ENCODE results near the gene DENND4C.
"Not testable (repeated sequence)": the region's sequence is repeated elsewhere in the genome, so short reads cannot be mapped to it uniquely, and the experiment has no call there.

DENND4C gene

DNA sequence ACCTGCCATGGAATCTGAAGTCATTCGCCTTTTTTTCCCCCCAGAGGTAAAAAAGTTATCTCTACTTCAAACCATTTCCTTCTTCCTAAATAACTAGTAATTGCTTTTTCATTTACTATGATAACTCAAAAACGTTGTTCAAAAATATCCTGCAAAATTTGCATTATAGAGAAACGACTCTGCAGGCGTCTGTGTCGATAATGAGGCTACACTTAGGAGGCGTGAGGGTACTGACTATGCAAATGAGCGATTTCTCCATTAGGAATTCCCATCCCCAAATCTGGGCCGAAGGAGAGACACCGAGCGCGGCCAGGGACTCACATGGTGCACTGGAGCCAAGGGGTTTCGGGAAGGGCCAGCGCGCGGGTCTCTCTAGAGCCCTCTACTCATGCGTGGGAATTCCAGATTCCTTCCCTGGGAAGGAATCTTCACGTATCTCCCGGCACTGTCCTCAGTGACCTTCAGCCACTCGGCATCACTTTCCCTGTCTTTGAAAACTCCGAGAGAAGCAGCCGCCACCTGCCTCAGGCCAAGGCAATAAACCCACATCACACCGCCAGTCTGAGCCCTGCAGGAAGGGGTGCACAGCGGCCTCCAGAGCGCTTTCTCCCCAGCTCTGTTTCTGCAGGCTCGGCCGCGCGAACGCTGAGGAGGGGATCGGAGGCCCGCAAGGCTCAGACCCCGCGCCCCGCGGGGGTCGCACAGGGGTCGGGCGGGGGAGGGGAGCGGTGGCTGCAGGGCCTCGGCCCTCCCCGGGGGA lies 718 bp upstream of the DENND4C start:
- peak; percentile 51 for DNase-seq

DNA sequence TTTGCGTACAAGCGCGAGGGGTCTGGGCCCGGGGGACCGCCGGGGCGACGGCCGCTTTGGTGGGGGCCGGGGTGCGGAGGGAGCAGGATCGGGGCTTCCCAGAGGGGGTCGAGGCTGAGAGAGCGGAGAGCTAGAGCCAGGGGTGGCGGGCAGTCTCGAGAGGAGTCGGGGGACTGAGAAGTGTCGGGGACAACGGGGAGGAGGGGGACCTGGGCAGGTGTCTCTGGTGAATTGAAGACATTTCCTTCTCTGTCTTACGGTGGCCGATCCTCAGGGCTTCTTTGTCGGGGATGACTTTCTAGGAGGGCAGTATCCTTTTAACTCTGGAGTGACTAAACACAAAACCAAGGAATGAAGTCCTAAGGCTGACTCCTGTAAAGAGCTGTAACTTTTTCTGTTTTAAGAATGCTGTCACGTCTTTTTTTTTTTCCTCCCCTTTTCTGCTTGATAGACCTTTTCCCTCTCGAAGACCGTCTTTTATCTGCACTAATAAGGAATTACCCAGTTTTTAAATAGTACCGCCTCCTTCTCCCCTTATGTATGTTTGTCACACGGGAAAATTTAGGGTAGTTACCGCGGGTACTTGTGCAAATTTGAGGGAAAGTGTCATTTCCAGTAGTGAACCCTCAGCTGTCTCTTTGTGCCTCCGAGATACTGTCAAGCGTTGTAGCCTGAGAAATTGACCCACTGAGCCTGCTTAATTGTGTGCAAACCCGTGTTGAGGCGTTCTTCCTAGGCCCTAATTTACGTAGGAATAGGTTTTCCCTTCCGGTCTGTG lies 822 bp downstream of the DENND4C start:
- DNase-seq = no peak

DNA sequence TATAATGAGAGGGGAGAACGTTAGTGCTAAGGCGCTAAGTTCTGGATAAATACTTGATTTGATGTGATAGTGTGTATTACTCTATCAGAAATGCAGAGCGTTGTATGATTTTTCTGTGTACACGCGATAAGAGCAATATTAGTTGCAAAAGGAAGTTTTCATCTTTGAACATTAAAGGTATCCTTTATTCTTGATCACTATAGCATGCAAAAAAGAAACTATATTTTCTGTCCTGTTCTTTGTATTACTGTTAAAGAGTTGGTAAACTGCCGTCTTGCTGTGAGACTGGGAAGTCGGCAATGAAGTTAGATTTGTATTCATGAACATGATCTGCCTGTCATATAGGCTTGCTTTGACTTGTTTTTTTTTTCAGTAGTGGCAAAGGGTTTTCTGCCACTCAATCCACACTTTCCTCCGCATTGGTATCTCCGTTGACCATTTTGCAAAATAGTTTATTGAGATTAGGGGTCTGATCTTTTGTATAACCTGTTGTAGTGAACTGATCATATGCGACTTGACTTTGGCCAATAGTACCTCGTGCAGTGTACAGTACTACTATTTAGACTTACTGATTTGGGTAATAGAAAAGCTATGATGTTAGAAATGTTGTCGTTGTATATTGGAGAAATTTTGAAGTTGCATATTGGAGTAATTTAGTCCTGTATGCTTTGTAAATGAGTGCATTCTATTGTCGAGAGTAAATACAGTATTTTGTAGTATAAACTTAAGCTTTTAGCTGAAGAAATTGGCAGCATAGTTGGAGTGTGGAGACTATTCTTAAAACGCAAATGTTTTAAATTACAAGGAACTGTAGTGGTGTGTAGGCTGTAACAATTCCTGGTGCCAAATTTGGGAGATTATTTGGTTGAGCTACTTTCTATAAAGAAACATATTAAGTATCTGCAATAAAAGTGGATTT lies 1.7 kb downstream of the DENND4C start:
- no peak for DNase-seq

DNA sequence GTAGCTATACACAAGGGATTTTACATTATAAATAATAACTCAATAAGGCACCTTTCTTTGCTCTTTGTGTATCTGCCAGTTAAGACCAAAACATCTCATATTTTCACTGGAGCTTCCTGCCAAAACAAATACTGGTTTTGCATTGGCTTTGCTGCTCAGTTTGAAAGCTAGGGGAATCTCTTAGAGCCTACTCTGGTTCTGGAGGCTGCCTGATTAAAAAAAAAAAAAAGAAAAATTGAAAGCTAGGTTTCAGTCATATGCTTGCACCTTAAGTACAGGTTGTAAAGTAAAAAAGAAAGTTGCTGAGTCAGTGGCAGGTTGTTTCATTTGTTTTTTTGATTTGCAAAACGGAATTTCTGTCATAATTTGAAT lies 2.3 kb downstream of the DENND4C start:
- no peak for DNase-seq

DNA sequence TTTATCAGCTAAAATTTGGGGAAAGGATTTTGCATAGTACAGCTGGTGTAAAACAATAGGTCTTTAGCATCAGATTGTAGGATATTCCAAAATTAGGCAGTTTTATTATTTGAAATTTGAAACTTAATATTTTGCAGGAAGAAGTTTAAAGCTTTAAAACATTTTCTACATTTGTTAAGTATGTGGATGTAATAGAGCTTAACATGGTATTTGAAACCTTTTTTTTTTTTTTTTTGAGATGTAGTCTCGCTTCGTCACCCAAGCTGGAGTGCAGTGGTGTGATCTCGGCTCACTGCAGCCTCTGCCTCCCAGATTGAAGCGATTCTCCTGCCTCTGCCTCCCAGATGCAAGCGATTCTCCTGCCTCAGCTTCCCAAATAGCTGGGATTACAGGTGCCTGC lies 2.9 kb downstream of the DENND4C start:
- DNase-seq = no peak

DNA sequence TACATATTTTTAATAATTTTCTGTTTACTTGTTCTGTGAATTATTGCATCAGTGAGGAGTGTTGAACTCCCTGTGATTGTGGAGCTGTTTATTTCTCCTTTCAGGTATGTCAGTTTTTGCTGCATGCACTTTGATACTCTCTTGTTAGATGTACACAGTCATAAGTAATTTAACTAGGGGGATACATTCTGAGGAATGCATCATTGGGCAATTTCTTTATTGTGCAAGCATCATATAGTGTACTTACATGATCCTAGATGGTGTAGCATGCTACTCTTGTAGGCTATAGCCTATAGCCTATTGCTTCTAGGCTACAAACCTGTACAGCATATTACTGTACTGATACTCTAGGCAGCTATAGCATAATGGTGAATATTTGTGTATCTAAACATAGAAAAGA lies 9.5 kb downstream of the DENND4C start:
- no peak for DNase-seq

DNA sequence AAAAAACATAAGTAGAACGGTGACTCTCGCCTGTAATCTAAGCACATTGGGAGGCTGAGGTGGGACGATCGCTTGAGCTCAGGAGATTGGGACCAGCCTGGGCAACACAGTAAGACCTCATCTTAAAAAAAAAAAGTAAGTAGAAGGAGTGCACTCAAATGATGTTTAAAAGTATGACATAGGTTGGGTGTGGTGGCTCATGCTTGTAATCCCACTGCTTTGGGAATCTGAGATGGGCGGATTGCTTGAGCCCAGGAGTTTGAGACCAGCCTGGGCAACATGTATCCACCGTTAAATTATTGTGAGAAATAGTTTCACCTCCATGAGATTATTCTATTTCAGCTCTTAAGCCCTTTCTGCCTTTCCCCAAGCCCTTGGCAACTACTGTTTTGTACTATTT lies 11.2 kb downstream of the DENND4C start:
- DNase-seq = no peak

DNA sequence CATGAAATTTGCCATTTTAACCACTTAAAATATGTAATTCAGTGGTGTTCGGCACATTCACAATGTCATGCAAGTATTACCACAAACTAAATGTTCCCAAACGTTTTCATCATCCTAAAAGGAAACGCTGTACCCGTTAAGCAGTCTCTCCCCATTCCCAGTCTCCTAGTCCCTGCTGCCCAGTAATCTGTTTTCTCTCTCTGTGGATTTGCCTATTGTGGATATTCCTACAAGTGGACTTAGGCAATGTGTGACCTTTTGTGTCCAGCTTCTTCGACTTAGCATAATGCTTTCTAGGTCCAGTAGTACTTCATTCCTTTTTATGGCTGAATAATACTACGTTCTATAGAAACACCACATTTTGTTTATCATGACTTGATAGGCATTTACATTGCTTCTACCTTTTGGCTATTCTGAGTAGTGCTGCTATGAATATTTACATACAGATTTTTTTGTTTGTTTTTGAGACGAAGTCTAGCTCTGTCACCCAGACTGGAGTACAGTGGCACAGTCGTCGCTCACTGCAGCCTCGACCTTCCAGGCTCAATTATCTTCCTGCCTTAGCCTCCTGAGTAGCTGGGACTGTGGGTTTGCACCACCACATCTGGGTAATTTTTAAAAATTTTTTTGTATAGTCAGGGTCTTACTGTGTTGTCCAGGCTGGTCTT lies 13.0 kb downstream of the DENND4C start:
- DNase-seq = no peak

DNA sequence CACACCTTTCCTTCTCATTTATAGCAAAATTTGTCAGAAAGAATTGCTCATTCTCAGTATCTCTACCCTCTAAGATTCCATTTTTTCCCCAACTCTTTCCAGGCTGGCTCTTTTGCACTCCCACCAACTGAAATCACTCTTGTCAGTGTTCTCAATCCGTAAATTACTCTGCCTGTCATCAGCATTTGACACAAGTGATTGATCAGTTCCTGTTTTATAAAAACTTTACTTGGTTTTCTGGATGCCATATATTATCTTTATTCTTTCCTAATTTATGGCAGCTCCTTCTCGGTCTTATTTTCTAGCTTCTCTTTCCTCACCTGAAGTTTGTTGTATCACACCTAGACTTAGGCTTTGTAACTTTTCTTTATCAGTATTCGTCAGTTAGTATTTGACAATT lies 16.4 kb downstream of the DENND4C start:
- no peak for DNase-seq

DNA sequence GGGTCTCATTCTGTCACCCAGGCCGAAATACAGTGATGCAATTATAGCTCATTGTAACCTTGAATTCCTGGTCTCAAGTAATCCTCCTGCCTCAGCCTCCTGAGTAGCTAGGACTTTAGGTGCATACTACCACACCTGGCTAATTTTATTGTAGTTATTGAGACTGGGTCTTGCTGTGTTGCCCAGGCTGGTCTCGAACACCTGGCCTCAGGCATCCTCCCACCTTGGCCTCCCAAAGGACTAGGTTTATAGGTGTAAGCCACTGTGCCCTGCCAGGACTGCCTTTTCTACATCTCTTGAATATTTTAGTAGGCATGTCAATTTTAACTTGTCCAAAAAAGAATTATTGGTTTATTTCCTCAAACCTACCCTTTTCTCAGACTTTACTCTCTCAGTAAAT lies 16.9 kb downstream of the DENND4C start:
- DNase-seq = no peak

DNA sequence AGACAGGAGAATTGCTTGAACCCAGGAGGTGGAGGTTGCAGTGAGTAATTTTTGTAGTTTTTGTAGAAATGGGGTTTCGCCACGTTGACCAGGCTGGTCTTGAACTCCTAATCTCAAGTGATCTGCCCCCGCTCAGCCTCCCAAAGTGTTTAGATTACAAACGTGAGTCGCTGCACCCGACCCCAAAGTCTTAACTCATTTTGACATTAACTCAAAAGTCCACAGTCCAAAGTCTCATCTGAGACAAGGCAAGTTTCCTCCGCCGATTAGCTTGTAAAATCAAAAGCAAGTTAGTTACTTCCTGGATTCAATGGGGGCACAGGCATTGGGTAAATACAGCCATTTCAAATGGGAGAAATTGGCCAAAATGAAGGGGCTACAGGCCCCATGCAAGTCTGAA lies 19.9 kb downstream of the DENND4C start:
- DNase-seq = not testable (repeated sequence)

DNA sequence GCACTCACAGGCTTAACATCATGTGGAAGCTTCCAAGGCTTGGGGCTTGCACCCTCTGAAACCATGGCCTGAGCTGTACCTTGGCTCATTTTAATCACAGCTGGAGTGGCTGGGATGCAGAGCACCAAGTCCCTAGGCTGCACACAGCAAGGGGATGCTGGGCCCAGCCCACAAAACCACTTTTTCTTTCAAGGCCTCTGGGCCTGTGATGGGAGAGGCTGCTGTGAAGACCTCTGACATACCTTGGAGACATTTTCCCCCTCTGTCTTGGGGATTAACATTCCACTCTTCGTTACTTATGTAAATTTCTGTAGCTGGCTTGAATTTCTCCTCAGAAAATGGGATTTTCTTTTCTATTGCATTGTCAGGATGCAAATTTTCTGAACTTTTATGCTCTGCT lies 20.7 kb downstream of the DENND4C start:
- not testable (repeated sequence) for DNase-seq

DNA sequence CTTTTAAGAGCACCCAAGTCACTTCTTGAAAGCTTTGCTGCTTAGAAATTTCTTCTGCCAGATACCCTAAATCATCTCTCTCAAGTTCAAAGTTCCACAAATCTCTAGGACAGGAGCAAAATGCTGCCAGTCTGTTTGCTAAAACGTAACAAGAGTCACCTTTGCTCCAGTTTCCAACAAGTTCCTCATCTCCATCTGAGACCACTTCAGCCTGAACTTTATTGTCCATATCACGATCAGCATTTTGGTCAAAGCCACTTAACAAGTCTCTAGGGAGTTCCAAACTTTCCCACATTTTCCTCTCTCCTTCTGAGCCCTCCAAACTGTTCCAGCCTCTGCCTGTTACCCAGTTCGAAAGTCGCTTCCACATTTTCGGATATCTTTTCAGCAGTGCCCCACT lies 21.1 kb downstream of the DENND4C start:
- DNase-seq = not testable (repeated sequence)

DNA sequence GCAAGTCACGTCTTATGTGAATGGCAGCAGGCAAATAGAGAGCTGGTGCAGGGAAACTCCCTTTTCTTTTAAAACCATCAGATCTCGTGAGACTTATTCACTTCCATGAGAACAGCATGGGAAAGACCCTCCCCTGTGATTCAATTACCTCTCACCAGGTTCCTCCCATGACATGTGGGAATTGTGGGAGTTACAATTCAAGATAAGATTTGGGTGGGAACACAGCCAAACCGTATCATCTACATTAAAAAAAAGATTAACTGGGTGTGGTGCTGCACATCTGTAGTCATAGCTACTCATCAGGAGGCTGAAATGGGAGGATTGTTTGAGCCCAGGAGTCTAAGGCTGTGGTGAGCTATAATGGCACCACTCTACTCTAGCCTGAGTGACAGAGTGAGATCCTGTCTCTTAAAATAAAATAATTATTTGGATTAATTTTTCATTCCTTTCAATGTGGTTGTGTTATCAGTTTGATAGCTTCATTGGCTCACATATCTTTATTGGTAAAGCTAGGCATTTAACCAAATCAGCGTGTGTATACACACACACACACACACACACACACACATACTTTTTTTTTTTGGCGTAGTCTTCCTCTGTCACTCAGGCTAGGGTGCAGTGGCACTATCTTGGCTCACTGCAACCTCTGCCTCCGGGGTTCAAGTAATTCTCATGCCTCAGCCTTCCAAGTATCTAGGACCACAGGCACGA lies 21.8 kb downstream of the DENND4C start:
- DNase-seq = no peak

DNA sequence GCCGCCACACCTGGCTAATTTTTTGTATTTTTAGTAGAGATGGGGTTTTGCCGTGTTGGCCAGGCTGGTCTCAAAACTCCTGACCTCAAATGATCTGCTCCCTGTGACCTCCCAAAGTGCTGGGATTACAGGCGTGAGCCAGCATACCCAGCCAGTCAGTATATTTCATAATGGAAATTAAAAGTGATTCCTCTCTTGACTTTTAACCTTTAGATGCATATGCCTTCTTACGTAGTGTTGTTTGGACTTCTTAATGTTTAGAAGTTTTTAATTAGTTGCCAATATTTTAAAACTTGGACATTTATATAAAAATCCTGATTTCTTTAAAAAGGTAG lies 22.4 kb downstream of the DENND4C start:
- DNase-seq = no peak

DNA sequence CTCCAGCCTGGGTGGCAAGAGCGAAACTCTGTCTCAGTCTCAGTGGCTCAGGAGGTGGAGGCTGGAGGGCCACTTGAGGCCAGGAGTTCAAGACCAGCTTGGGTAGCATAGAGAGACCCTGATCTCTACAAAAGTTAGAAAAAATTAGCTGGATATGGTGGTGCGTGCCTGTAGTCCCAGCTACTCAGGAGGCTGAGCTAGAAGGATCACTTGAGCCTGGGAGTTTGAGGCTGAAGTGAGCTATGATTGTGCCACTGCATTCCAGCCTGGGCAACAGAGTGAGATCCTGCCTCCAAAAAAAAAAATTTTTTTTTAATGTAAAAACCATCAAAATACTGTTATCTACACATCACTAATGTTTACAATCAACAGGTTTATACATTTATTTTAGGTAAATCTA lies 24.6 kb downstream of the DENND4C start:
- DNase-seq = no peak

DNA sequence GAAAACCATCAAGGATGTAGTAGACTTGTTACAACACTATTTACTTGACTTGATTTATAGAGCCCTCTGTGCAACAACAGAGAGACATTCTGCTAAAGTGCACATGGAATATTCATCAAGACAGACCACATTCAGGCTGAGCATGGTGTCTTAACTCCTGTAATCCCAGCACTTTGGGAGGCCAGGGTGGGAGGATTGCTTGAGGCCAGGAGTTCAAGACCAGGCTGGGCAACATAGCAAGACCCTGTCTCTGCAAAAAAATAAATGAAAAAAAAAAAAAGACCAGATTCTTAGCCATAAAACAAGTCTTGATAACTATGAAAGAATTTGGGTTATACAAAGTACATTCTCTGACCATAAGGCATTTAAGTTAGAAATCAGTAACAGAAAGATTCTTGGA lies 25.3 kb downstream of the DENND4C start:
- DNase-seq = no peak

DNA sequence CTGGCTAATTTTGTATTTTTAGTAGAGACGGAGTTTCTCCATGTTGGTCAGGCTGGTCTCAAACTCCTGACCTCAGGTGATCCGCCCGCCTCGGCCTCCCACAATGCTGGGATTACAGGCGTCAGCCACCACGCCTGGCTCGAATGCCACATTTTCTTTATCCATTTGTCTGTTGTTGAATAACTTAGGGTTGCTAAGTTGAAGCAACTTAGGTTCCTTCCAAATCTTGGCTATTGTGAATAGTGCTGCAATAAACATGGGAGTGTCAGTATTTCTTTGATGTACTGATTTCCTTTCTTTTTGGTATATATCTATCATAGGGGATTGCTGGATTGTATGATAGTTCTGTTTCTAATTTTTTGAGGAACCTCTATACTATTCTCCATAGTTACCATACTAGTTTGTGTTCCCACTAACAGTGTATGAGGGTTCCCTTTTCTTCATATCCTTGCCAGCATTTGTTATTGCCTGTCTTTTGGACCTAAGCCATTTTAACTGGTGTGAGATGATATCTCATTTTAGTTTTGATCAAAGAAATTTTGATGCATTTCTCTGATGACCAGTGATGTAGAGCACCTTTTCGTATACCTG lies 29.3 kb downstream of the DENND4C start:
- not testable (repeated sequence) for DNase-seq

DNA sequence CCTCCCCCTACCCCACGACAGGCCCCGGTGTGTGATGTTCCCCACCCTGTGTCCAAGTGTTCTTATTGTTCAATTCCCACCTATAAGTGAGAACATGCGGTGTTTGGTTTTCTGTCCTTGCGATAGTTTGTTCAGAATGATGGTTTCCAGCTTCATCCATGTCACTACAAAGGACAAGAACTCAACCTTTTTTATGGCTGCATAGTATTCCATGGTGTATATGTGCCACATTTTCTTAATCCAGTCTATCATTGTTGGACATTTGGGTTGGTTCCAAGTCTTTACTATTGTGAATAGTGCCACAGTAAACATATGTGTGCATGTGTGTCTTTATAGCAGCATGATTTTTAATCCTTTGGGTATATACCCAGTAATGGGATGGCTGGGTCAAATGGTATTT lies 35.1 kb downstream of the DENND4C start:
- not testable (repeated sequence) for DNase-seq

DNA sequence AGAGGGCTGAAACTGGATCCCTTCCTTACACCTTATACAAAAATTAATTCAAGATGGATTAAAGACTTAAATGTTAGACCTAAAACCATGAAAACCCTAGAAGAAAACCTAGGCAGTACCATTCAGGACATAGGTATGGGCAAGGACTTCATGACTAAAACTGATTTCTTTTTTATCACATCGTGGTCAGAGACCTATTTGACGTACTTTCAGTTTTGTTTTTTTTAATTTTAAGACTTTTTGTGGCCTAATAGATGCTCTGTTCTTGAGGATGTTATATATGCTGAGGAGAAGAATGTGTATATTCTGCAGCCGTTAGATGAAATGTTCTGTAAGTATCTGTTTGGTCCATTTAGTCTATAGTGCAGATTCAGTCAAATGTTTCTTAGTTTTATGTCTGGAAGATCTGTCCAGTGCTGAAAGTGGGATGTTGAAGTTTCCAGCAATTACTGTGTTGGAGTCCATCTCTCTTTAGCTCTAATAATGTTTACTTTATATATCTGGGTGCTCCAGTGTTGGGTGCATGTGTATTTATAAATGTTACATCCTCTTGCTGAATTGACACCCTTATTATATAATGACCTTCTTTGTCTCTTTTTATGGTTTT lies 36.4 kb downstream of the DENND4C start:
- not testable (repeated sequence) for DNase-seq

DNA sequence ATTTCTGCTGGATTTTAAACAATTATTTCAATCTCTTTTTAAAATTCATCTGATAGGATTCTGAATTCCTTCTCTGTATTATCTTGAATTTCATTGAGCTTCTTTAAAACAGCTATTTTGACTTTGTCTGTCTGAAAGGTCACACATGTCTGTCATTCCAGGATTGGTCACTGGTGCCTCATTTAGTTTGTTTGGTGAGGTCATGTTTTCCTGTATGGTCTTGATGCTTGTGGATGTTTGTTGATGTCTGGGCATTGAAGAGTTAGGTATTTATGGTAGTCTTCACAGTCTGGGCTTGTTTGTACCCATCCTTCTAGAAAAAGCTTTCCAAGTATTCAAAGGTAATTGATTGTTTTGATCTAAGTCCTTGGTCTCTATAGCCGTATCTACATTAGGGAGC lies 39.1 kb downstream of the DENND4C start:
- DNase-seq = no peak

Data from activated CD4-positive, CD25-positive, alpha-beta regulatory T cell treated with anti-CD3 and anti-CD28 coated beads, Interleukin-2, amount 50 U/mL, for 72 hours (primary cell).